Melanocyte of skin (primary cell): ENCODE data around the gene MORC4. TPM values are rescaled to one million over a fixed set of nuclear protein-coding genes. Genes with fewer than 3 reads are reported as not detected.

Experiments
- total RNA-seq, 2 donors: library from RNA; depleted of rRNA; stranded (reverse); fragments of >200 nt; gene quantifications; 2 replicates each; pipeline ENCODE4 v1.2.3, GENCODE V29; 2012

The MORC4 gene
- total RNA-seq: 10 to 100 TPM; 10.3 to 13.8 TPM

DNA sequence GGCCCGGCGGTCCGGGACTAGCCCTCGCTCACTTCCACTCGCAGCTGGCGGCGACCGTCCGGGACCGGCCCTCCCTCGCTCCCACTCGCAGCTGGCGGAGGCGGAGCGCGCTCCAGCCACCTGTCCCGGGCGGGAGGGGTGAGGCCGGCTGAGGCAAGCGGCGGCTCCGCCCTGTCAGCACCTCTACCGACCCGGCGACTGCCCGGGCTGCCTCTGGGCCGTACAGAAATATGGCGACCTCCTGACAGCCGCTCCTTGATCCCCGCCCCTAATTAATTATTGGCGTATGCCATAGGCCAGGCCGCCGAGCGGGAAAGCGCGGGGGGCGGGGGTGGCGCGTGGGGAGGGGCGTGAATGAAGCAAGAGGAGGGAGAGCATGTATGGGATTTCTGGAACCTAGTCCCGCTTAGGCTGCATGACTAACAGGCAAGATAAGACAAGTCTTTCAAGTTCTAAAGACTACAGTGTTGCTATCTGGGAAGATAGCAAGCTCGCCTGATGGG, at the start of gene MORC4:
TSS of gene MORC4 (minus strand) at position 200 of the 503 bp plus-strand sequence. CDS start 243 bp downstream, outside the sequence.

DNA sequence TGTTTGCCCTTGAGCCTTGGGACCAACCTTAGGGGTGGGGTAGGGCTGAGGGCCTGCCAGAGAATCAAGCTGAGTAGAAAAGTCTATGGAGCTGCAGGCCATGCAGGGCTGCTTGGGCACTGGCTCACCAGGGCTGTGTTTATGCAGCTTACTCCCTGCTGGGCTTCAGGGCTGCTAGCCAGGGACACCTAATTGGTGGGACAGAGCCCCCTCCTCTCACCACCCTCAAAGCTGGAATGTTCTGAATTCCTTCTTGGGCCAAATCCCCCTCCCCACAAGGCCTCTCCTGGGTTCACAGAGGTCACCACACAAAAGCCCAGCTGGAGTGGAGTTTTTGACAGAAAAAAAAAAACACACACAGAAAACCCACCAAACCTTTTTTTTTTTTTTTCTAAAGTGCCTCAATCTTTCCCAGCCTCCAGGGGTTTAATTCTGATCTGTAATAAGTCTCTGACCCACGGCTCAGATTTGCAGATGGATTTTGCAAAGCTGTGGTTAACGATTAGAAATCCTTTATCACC, 80.0 kb downstream of the MORC4 start, which contains the start of gene CLDN2:
TSS of gene CLDN2 (plus strand) at position 471 of the 521 bp plus-strand sequence. CDS start 7,827 bp downstream, outside the sequence.

DNA sequence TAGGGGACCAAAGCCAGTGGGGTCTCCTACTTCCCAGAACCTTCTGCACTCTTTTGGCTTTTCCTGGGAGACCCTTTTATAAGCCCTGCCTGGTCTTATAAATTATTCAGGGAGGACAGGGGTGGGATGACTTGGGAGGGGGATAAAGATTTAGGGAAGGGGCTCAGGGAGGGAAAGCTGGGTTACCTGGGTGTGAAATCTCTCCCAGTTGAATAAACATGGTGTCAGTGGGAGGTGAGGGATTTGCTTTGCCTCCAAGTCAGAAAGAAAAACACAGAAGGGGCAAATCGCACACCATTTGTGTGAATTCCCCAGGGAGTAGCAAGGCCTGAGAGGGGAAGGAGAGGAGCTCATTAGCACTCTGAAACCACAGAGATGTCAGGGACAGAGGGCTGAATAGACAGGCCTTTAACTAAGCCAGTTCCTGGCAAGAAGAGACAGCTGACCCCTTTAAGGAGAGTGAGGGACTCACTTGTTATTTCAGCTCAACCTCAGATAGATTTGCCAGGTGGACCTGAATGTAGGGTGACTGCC, 96.7 kb downstream of the MORC4 start, which contains the start of gene RIPPLY1:
TSS of gene RIPPLY1 (minus strand) at position 51 of the 534 bp plus-strand sequence. CDS start 54 bp downstream, outside the sequence.

Other genes with a start within 250 kb of the MORC4 start
- 1 to 10 TPM; 3.0 to 4.8 TPM for gene TBC1D8B, start 197.5 kb downstream of the MORC4 start, total RNA-seq
- not detected for gene RIPPLY1, start 96.9 kb downstream of the MORC4 start, total RNA-seq
- not detected for gene CLDN2, start 79.8 kb downstream of the MORC4 start, total RNA-seq
- 10 to 100 TPM; 11.7 to 22.7 TPM for gene RBM41, start 118.6 kb upstream of the MORC4 start, total RNA-seq
- gene NUP62CL, start 206.2 kb upstream of the MORC4 start, total RNA-seq: 1 to 10 TPM in 1 of 2 donors, under 1 TPM in 1; 0.34 to 2.0 TPM
- not detected for gene DNAAF6, start 206.4 kb upstream of the MORC4 start, total RNA-seq